Prostate gland (tissue), 2 donors: Measurements from ENCODE around the gene DCUN1D2.

Experiments used
- POLR2A ChIP-seq: fragments of 450-650 bp; IDR thresholded peaks from one replicate; pipeline ENCODE4 v1.6.1; 2016; ENCODE audit warnings: antibody characterized with exemption, mild to moderate bottlenecking
- POLR2AphosphoS5 ChIP-seq: sonication (generic); formaldehyde crosslinking; IDR thresholded peaks from one replicate; pipeline ENCODE4 v1.6.1; 2017; ENCODE audit warnings: antibody characterized with exemption
- TF ChIP-seq, protein P1 (sequence below), 4 experiments: fragments of 200-600 bp in 2 of 4; fragments of 450-650 bp in 2 of 4; sonication (generic) in 2 of 4; IDR thresholded peaks; 1 replicate in 3 of 4; 2 replicates in 1 of 4; pipeline ENCODE4 v1.5.1; 2016 to 2019; ENCODE audit warnings: antibody characterized with exemption in 4 of 4, mild to moderate bottlenecking in 2 of 4, moderate library complexity in 2 of 4

- TF ChIP-seq, protein P1, sequence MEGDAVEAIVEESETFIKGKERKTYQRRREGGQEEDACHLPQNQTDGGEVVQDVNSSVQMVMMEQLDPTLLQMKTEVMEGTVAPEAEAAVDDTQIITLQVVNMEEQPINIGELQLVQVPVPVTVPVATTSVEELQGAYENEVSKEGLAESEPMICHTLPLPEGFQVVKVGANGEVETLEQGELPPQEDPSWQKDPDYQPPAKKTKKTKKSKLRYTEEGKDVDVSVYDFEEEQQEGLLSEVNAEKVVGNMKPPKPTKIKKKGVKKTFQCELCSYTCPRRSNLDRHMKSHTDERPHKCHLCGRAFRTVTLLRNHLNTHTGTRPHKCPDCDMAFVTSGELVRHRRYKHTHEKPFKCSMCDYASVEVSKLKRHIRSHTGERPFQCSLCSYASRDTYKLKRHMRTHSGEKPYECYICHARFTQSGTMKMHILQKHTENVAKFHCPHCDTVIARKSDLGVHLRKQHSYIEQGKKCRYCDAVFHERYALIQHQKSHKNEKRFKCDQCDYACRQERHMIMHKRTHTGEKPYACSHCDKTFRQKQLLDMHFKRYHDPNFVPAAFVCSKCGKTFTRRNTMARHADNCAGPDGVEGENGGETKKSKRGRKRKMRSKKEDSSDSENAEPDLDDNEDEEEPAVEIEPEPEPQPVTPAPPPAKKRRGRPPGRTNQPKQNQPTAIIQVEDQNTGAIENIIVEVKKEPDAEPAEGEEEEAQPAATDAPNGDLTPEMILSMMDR (IDR thresholded peaks at IDR 0.05), result no peak
- TF ChIP-seq POLR2A (no peak), POLR2AphosphoS5 (no peak)
These were observed 35.1 kb downstream of the DCUN1D2 start for GRCh38 chr13:113455384-113455783.
